ENCODE measurements around the gene WWOX. TPM values are rescaled to one million over a fixed set of nuclear protein-coding genes. Genes with fewer than 3 reads are reported as not detected.

Gene WWOX
- total RNA-seq, 2 experiments from 2014 or later, result 19.1 to 23.7 TPM

- Mint-ChIP-seq H3K27me3 (no peaks in the 10 kb centered on the region), H3K36me3 (ENCODE audit: low read depth) (no peaks in the 10 kb centered on the region), H3K9me3 (peaks cover 5% of the 10 kb centered on the region), H3K4me1 (ENCODE audit: low read depth) (peaks cover 30% of the 10 kb centered on the region), H3K4me3 (no peak overlapping the region), H3K27ac (no peak overlapping the region)
- DNase-seq (no peak), ATAC-seq (no peak)
- ChIA-PET CTCF (no interaction called here), POLR2A (no interaction called here)
- intact Hi-C loops (cut with micrococcal nuclease), result no loop called here
- TF ChIP-seq CTCF (IDR thresholded peaks at IDR 0.05), result no peak
These were observed 644.6 kb downstream of the WWOX start for GRCh38 chr16:78744099-78744498.

- CTCF ChIA-PET, result no interaction called here
- intact Hi-C loops (cut with micrococcal nuclease), result no loop called here
- H3K27me3 Mint-ChIP-seq, result no peaks in the 10 kb centered on the region
- no peak for DNase-seq
- no peak for TF ChIP-seq CTCF (IDR thresholded peaks at IDR 0.05)
- peaks cover 36% of the 10 kb centered on the region for H3K4me1 Mint-ChIP-seq (ENCODE audit: low read depth)
- no peak overlapping the region for H3K27ac Mint-ChIP-seq
- H3K36me3 Mint-ChIP-seq (ENCODE audit: low read depth), result no peaks in the 10 kb centered on the region
- H3K9me3 Mint-ChIP-seq, result peaks cover 5% of the 10 kb centered on the region
- POLR2A ChIA-PET, result no interaction called here
- no peak for ATAC-seq
- H3K4me3 Mint-ChIP-seq, result no peak overlapping the region
These were observed 645.3 kb downstream of the WWOX start for GRCh38 chr16:78744796-78745107.

GRCh38 chr16:78745108-78746019, 645.9 kb downstream of the WWOX start:
- H3K27me3 Mint-ChIP-seq, result no peaks in the 10 kb centered on the region
- no peak for ATAC-seq
- intact Hi-C loops (cut with micrococcal nuclease), result no loop called here
- peaks cover 41% of the 10 kb centered on the region for H3K4me1 Mint-ChIP-seq (ENCODE audit: low read depth)
- H3K9me3 Mint-ChIP-seq, result peaks cover 5% of the 10 kb centered on the region
- no peak for TF ChIP-seq CTCF (IDR thresholded peaks at IDR 0.05)
- H3K4me3 Mint-ChIP-seq, result no peak overlapping the region
- no peak overlapping the region for H3K27ac Mint-ChIP-seq
- POLR2A ChIA-PET, result no interaction called here
- CTCF ChIA-PET, result interaction anchor here (1.1 kb wide), 1 partner anchor 21 kb away, joined by 3 read pairs; no protein-coding TSS in a partner anchor
- peaks cover under 1% of the 10 kb centered on the region for H3K36me3 Mint-ChIP-seq (ENCODE audit: low read depth)
- DNase-seq, result no peak

GRCh38 chr16:78746718-78747117, 647.3 kb downstream of the WWOX start:
- H3K27me3 Mint-ChIP-seq, result no peaks in the 10 kb centered on the region
- POLR2A ChIA-PET, result interaction anchor here (0.9 kb wide), 1 partner anchor 14 kb away, joined by 3 read pairs; no protein-coding TSS in a partner anchor
- H3K4me3 Mint-ChIP-seq, result no peak overlapping the region
- peaks cover 1% of the 10 kb centered on the region for H3K36me3 Mint-ChIP-seq (ENCODE audit: low read depth)
- intact Hi-C loops (cut with micrococcal nuclease), result no loop called here
- no peak for DNase-seq
- no peak overlapping the region for H3K27ac Mint-ChIP-seq
- peaks cover 47% of the 10 kb centered on the region for H3K4me1 Mint-ChIP-seq (ENCODE audit: low read depth)
- no peak for TF ChIP-seq CTCF (IDR thresholded peaks at IDR 0.05)
- H3K9me3 Mint-ChIP-seq, result peaks cover 5% of the 10 kb centered on the region
- no peak for ATAC-seq
- CTCF ChIA-PET, result interaction anchor here (1.1 kb wide), 1 partner anchor 20 kb away, joined by 3 read pairs; no protein-coding TSS in a partner anchor

GRCh38 chr16:78748220-78748929, 648.9 kb downstream of the WWOX start:
- POLR2A ChIA-PET, result no interaction called here
- Mint-ChIP-seq H3K27me3 (no peaks in the 10 kb centered on the region), H3K4me1 (ENCODE audit: low read depth) (peaks cover 32% of the 10 kb centered on the region), H3K27ac (no peak overlapping the region), H3K4me3 (no peak overlapping the region), H3K36me3 (ENCODE audit: low read depth) (peaks cover 1% of the 10 kb centered on the region), H3K9me3 (peaks cover 5% of the 10 kb centered on the region)
- CTCF ChIA-PET, result no interaction called here
- ATAC-seq (no peak), DNase-seq (no peak)
- TF ChIP-seq CTCF (IDR thresholded peaks at IDR 0.05), result no peak
- intact Hi-C loops (cut with micrococcal nuclease), result no loop called here

Data from activated CD8-positive, alpha-beta T cell treated with anti-CD3 and anti-CD28 coated beads for 36 hours (primary cell).